SK-N-SH treated with all-trans-retinoic acid at 6 μM for 48 hours (cell line): ENCODE measurements around the gene ADCY9.

Source experiments
- ATAC-seq: fragments of 200-7000 bp; cut with Tn5 transposase; 3 replicates; pipeline ENCODE4 v1.9.1; 2020; ENCODE audit warnings: mild to moderate bottlenecking, moderate library complexity
- ARNTL ChIP-seq: fragments of 450-650 bp; formaldehyde crosslinking; IDR thresholded peaks from 2 replicates; pipeline ENCODE4 v1.5.0; 2020; ENCODE audit warnings: low read depth, mild to moderate bottlenecking, moderate library complexity, borderline replicate concordance
- BACH2 ChIP-seq: fragments of 250-450 bp; sonication (Bioruptor Pico); IDR thresholded peaks from 2 replicates; pipeline ENCODE4 v1.9.0; 2021; ENCODE audit warnings: mild to moderate bottlenecking, borderline replicate concordance
- CSDC2 ChIP-seq: fragments of 250-450 bp; sonication (Bioruptor Pico); IDR thresholded peaks from 2 replicates; pipeline ENCODE4 v1.5.0; 2020; ENCODE audit warnings: mild to moderate bottlenecking, moderate library complexity
- CSRNP3 ChIP-seq: fragments of 250-450 bp; sonication (Bioruptor Pico); IDR thresholded peaks from 2 replicates; pipeline ENCODE4 v1.5.1; 2021; ENCODE audit warnings: mild to moderate bottlenecking, moderate library complexity
- ESRRG ChIP-seq: fragments of 250-450 bp; sonication (Bioruptor Pico); IDR thresholded peaks from 2 replicates; pipeline ENCODE4 v1.6.1; 2021; ENCODE audit warnings: mild to moderate bottlenecking
- ISL1 ChIP-seq: fragments of 250-450 bp; sonication (Bioruptor Pico); IDR thresholded peaks from 2 replicates; pipeline ENCODE4 v2.1.2; 2022; ENCODE audit warnings: mild to moderate bottlenecking, moderate library complexity
- OSR1 ChIP-seq: fragments of 250-450 bp; sonication (Bioruptor Pico); IDR thresholded peaks from 2 replicates; pipeline ENCODE4 v1.8.0; 2022; ENCODE audit warnings: moderate library complexity, mild to moderate bottlenecking, inconsistent platforms
- PPARA ChIP-seq: fragments of 250-450 bp; sonication (Bioruptor Pico); IDR thresholded peaks from 2 replicates; pipeline ENCODE4 v1.5.0; 2020; ENCODE audit warnings: mild to moderate bottlenecking, borderline replicate concordance
- RARB ChIP-seq: fragments of 250-450 bp; sonication (Bioruptor Pico); IDR thresholded peaks from 2 replicates; pipeline ENCODE4 v1.8.0; 2021; ENCODE audit warnings: mild to moderate bottlenecking, moderate library complexity
- SNAI2 ChIP-seq: fragments of 250-450 bp; sonication (Bioruptor Pico); IDR thresholded peaks from 2 replicates; pipeline ENCODE4 v1.5.0; 2020; ENCODE audit warnings: mild to moderate bottlenecking, moderate library complexity
- TCF4 ChIP-seq: fragments of 250-450 bp; sonication (Bioruptor Pico); IDR thresholded peaks from 2 replicates; pipeline ENCODE4 v1.8.0; 2021; ENCODE audit warnings: mild to moderate bottlenecking, moderate library complexity, borderline replicate concordance
- TOX ChIP-seq: fragments of 250-450 bp; sonication (Bioruptor Pico); IDR thresholded peaks from 2 replicates; pipeline ENCODE4 v1.8.0; 2021; ENCODE audit warnings: mild to moderate bottlenecking, moderate library complexity, borderline replicate concordance
- ZC3H10 ChIP-seq: fragments of 250-450 bp; sonication (Bioruptor Pico); IDR thresholded peaks from 2 replicates; pipeline ENCODE4 v1.5.1; 2021; ENCODE audit warnings: mild to moderate bottlenecking, moderate library complexity
- ZFP3 ChIP-seq: fragments of 250-450 bp; sonication (Bioruptor Pico); IDR thresholded peaks from 2 replicates; pipeline ENCODE4 v1.5.0; 2020; ENCODE audit warnings: mild to moderate bottlenecking, moderate library complexity
- ZFP30 ChIP-seq: fragments of 450-650 bp; formaldehyde crosslinking; IDR thresholded peaks from 2 replicates; pipeline ENCODE4 v1.5.0; 2022; ENCODE audit warnings: mild to moderate bottlenecking, moderate library complexity
- ZNF565 ChIP-seq: fragments of 450-650 bp; formaldehyde crosslinking; conservative IDR thresholded peaks from 2 replicates; pipeline ENCODE4 v1.5.0; 2020; ENCODE audit warnings: low read depth, mild to moderate bottlenecking, moderate library complexity
- ZNF70 ChIP-seq: fragments of 450-650 bp; formaldehyde crosslinking; IDR thresholded peaks from 2 replicates; pipeline ENCODE4 v1.5.0; 2020; ENCODE audit warnings: mild to moderate bottlenecking, moderate library complexity
- ZNF8 ChIP-seq: fragments of 450-650 bp; formaldehyde crosslinking; IDR thresholded peaks from 2 replicates; pipeline ENCODE4 v1.5.0; 2020; ENCODE audit warnings: mild to moderate bottlenecking, moderate library complexity
- TF ChIP-seq, protein P1 (sequence below): fragments of 250-450 bp; sonication (Bioruptor Pico); IDR thresholded peaks from 2 replicates; pipeline ENCODE4 v1.8.0; 2021; ENCODE audit warnings: low read depth, mild to moderate bottlenecking, moderate library complexity, borderline replicate concordance
- TF ChIP-seq, protein P2 (sequence below): fragments of 250-450 bp; sonication (Bioruptor Pico); IDR thresholded peaks from 2 replicates; pipeline ENCODE4 v1.5.1; 2020; ENCODE audit warnings: low read depth, mild to moderate bottlenecking, moderate library complexity
- TF ChIP-seq, protein P3 (sequence below): fragments of 250-450 bp; sonication (Bioruptor Pico); IDR thresholded peaks from 2 replicates; pipeline ENCODE4 v1.5.0; 2020; ENCODE audit warnings: mild to moderate bottlenecking, moderate library complexity

Gene ADCY9

GRCh38 chr16:4110680-4111079, 5.6 kb downstream of the ADCY9 start (continued):
- TF ChIP-seq CSRNP3 (CRISPR knock-in tag) (no peak), PPARA (CRISPR knock-in tag) (no peak), TCF4 (CRISPR knock-in tag) (no peak), ARNTL (CRISPR knock-in tag) (no peak)
- TF ChIP-seq, protein P1, sequence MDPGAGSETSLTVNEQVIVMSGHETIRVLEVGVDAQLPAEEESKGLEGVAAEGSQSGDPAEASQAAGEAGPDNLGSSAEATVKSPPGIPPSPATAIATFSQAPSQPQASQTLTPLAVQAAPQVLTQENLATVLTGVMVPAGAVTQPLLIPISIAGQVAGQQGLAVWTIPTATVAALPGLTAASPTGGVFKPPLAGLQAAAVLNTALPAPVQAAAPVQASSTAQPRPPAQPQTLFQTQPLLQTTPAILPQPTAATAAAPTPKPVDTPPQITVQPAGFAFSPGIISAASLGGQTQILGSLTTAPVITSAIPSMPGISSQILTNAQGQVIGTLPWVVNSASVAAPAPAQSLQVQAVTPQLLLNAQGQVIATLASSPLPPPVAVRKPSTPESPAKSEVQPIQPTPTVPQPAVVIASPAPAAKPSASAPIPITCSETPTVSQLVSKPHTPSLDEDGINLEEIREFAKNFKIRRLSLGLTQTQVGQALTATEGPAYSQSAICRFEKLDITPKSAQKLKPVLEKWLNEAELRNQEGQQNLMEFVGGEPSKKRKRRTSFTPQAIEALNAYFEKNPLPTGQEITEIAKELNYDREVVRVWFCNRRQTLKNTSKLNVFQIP = no peak
- TF ChIP-seq, protein P2, sequence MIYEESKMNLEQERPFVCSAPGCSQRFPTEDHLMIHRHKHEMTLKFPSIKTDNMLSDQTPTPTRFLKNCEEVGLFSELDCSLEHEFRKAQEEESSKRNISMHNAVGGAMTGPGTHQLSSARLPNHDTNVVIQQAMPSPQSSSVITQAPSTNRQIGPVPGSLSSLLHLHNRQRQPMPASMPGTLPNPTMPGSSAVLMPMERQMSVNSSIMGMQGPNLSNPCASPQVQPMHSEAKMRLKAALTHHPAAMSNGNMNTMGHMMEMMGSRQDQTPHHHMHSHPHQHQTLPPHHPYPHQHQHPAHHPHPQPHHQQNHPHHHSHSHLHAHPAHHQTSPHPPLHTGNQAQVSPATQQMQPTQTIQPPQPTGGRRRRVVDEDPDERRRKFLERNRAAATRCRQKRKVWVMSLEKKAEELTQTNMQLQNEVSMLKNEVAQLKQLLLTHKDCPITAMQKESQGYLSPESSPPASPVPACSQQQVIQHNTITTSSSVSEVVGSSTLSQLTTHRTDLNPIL = no peak
- TF ChIP-seq, all 23 proteins: peak for 0

GRCh38 chr16:4110065-4110464, 6.2 kb downstream of the ADCY9 start:
- no peak for ATAC-seq
- TF ChIP-seq, protein P2 = no peak
- TF ChIP-seq PPARA (CRISPR knock-in tag) = no peak
- TF ChIP-seq, protein P3, sequence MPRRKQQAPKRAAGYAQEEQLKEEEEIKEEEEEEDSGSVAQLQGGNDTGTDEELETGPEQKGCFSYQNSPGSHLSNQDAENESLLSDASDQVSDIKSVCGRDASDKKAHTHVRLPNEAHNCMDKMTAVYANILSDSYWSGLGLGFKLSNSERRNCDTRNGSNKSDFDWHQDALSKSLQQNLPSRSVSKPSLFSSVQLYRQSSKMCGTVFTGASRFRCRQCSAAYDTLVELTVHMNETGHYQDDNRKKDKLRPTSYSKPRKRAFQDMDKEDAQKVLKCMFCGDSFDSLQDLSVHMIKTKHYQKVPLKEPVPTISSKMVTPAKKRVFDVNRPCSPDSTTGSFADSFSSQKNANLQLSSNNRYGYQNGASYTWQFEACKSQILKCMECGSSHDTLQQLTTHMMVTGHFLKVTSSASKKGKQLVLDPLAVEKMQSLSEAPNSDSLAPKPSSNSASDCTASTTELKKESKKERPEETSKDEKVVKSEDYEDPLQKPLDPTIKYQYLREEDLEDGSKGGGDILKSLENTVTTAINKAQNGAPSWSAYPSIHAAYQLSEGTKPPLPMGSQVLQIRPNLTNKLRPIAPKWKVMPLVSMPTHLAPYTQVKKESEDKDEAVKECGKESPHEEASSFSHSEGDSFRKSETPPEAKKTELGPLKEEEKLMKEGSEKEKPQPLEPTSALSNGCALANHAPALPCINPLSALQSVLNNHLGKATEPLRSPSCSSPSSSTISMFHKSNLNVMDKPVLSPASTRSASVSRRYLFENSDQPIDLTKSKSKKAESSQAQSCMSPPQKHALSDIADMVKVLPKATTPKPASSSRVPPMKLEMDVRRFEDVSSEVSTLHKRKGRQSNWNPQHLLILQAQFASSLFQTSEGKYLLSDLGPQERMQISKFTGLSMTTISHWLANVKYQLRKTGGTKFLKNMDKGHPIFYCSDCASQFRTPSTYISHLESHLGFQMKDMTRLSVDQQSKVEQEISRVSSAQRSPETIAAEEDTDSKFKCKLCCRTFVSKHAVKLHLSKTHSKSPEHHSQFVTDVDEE = no peak
- TF ChIP-seq OSR1 = no peak
- TF ChIP-seq ZC3H10 (CRISPR knock-in tag) = no peak
- TF ChIP-seq ZFP3 = no peak
- TF ChIP-seq ZNF565 = no peak
- TF ChIP-seq ARNTL (CRISPR knock-in tag) = no peak
- no peak for TF ChIP-seq TOX (CRISPR knock-in tag)
- no peak for TF ChIP-seq ZFP30
- no peak for TF ChIP-seq ESRRG (CRISPR knock-in tag)
- no peak for TF ChIP-seq SNAI2 (CRISPR knock-in tag)
- no peak for TF ChIP-seq ZNF70 (CRISPR knock-in tag)
- TF ChIP-seq ZNF8 = no peak
- TF ChIP-seq RARB (CRISPR knock-in tag) = no peak
- TF ChIP-seq, protein P1 = no peak
- TF ChIP-seq BACH2 (CRISPR knock-in tag) = no peak
- no peak for TF ChIP-seq CSDC2 (CRISPR knock-in tag)

DNA sequence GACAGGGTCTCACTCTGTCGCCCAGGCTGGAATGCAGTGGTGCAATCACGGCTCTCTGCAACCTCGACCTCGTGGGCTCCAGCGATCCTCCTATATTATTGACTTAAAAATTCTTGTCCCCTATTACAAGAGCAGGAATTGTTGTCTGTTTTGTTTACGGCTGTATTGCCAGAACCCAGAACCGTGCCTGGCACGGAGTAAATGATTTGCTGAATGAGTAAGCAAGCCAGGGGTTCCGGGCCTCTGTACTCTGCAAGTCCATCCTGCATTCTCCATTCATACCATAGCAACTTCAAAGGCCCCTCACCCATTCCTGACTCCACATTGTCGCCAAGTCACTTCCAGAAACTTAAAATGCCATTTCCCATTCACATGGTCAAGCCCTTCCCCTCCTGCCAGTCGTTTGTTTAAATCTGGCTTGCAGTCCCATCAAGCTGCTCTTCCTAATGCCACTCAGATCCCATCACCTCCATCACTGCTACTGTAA, 6.9 kb downstream of the ADCY9 start:
- TF ChIP-seq ZC3H10 (CRISPR knock-in tag) (no peak), ZFP3 (no peak), TCF4 (CRISPR knock-in tag) (no peak), ZNF8 (no peak), SNAI2 (CRISPR knock-in tag) (no peak), ZFP30 (no peak), TOX (CRISPR knock-in tag) (no peak), ZNF565 (no peak), ESRRG (CRISPR knock-in tag) (no peak), CSDC2 (CRISPR knock-in tag) (no peak), ISL1 (no peak), OSR1 (no peak), BACH2 (CRISPR knock-in tag) (no peak), PPARA (CRISPR knock-in tag) (no peak), ZNF70 (CRISPR knock-in tag) (no peak)
- TF ChIP-seq, protein P2 = no peak
- no peak for ATAC-seq
